HG02870 (cell line): ENCODE data around the gene CNIH3.
"Not testable (repeated sequence)": the region's sequence is repeated elsewhere in the genome, so short reads cannot be mapped to it uniquely, and the experiment has no call there.

Experiments
- ATAC-seq: cut with Tn5 transposase; IDR thresholded peaks from one replicate; pipeline ENCODE4 v1.9.1; 2021; ENCODE audit warnings: mild to moderate bottlenecking, moderate library complexity; ENCODE audit not compliant: unreplicated experiment

The CNIH3 gene

GRCh38 chr1:224615861-224616755, at the start of gene CNIH3:
Gene CNIH3, plus strand, starts transcription at chr1:224616317. Its CDS starts 858 bp downstream, at chr1:224617175.
- ATAC-seq = no peak

GRCh38 chr1:224566492-224566891, 49.6 kb upstream of the CNIH3 start:
- not testable (repeated sequence) for ATAC-seq

- no peak for ATAC-seq
These were observed 46.8 kb upstream of the CNIH3 start for GRCh38 chr1:224569276-224569675.

- not testable (repeated sequence) for ATAC-seq
These were observed 44.1 kb upstream of the CNIH3 start for GRCh38 chr1:224571975-224572374.

- no peak for ATAC-seq
These were observed 36.6 kb upstream of the CNIH3 start for GRCh38 chr1:224579526-224579925.

GRCh38 chr1:224580006-224580405, 36.1 kb upstream of the CNIH3 start:
- ATAC-seq = no peak

- no peak for ATAC-seq
These were observed 34.1 kb upstream of the CNIH3 start for GRCh38 chr1:224582041-224582440.

GRCh38 chr1:224583774-224584173, 32.3 kb upstream of the CNIH3 start:
- ATAC-seq = no peak

- ATAC-seq = no peak
These were observed 31.1 kb upstream of the CNIH3 start for GRCh38 chr1:224585051-224585450.

GRCh38 chr1:224587051-224587450, 29.1 kb upstream of the CNIH3 start:
- ATAC-seq = no peak

- ATAC-seq = no peak
These were observed 27.6 kb upstream of the CNIH3 start for GRCh38 chr1:224588515-224588914.

- no peak for ATAC-seq
These were observed 27.1 kb upstream of the CNIH3 start for GRCh38 chr1:224589006-224589405.

- ATAC-seq = no peak
These were observed 24.8 kb upstream of the CNIH3 start for GRCh38 chr1:224591326-224591725.

GRCh38 chr1:224592636-224593582, 23.2 kb upstream of the CNIH3 start:
- no peak for ATAC-seq

GRCh38 chr1:224594360-224594759, 21.8 kb upstream of the CNIH3 start:
- no peak for ATAC-seq

- ATAC-seq = no peak
These were observed 21.3 kb upstream of the CNIH3 start for GRCh38 chr1:224594851-224595250.

- ATAC-seq = no peak
These were observed 10.5 kb upstream of the CNIH3 start for GRCh38 chr1:224605482-224606181.

- no peak for ATAC-seq
These were observed 8.6 kb upstream of the CNIH3 start for GRCh38 chr1:224607188-224608148.

- no peak for ATAC-seq
These were observed 6.8 kb upstream of the CNIH3 start for GRCh38 chr1:224609333-224609732.

GRCh38 chr1:224612246-224612645, 3.9 kb upstream of the CNIH3 start:
- no peak for ATAC-seq
